DOHH2 (cell line): ENCODE results near the gene GHRH.

Source experiments
- CTCF ChIP-seq: fragments of 200-600 bp; sonication (generic); IDR thresholded peaks from one replicate; pipeline ENCODE4 v1.5.1; 2014; ENCODE audit warnings: antibody characterized with exemption, mild to moderate bottlenecking, low read depth, low read length; ENCODE audit not compliant: poor library complexity, severe bottlenecking
- EZH2phosphoT487 ChIP-seq: fragments of 200-600 bp; sonication (generic); IDR thresholded peaks from 2 replicates; pipeline ENCODE4 v1.6.1; 2017; ENCODE audit warnings: borderline replicate concordance, mild to moderate bottlenecking, antibody characterized with exemption, low read length, moderate library complexity, mixed read lengths

- no peak for TF ChIP-seq CTCF
- TF ChIP-seq EZH2phosphoT487: no peak
Observed at GRCh38 chr20:37285664-37286374, 24.2 kb upstream of the GHRH start.
